ENCODE measurements around the gene REEP3.
"Not testable (repeated sequence)": the region's sequence is repeated elsewhere in the genome, so short reads cannot be mapped to it uniquely, and the experiment has no call there.

Gene REEP3

DNA sequence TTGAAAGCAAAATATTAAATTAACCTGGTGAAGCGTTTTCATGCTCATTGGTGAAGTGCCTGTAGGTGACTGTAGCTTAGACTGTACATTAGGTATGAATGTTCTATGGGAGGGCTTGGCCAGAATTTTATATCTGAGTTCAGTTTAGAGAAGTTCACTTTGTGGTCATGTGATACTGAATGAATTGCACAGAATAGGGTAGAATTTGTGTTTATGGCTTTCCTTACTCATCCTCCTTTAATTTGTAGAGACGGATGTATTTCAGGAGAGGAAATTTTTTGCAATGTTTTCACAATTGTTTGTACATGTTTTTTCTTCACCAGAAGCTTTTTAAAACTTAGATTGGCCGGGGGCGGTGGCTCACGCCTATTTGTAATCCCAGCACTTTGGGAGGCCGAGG lies 32.3 kb downstream of the REEP3 start:
- DNase-seq = no peak

DNA sequence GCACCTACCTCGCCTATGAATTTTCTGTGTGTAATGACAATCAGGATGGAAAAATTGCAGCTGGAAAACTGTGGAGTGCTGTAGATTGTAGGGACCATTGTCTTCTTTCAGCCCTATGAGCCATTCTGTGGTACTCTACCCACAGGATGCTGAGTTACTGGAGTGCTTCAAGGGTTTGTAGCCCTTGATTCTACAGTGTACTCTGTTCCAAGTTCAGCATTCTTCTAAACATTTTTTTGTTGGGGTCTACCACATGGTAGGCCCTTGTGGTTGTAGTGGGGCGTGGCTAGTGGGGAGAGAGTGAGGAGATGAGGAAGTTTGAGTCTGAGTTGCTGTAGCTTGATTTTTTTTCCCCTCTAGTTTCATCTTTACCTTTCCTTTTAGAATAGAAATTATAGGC lies 33.5 kb downstream of the REEP3 start:
- peak; percentile 39 for DNase-seq

DNA sequence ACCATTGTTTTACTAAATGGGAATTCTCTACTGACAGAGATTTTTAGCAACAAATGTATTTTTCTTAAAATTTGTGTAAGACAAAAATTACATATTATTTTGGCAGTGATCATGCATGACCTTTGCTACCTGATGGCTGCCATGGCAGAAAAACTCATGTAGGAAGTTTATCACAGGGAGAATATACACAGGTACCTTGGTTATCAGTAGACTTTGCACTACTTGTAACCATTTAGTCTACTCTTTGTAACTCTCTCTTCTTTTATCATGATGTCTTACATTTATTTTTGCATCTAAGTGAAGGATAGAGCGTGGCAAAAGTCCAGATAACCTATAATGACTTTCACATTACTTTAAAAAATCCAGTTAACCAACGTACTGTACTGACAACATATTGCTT lies 34.1 kb downstream of the REEP3 start:
- no peak for DNase-seq

DNA sequence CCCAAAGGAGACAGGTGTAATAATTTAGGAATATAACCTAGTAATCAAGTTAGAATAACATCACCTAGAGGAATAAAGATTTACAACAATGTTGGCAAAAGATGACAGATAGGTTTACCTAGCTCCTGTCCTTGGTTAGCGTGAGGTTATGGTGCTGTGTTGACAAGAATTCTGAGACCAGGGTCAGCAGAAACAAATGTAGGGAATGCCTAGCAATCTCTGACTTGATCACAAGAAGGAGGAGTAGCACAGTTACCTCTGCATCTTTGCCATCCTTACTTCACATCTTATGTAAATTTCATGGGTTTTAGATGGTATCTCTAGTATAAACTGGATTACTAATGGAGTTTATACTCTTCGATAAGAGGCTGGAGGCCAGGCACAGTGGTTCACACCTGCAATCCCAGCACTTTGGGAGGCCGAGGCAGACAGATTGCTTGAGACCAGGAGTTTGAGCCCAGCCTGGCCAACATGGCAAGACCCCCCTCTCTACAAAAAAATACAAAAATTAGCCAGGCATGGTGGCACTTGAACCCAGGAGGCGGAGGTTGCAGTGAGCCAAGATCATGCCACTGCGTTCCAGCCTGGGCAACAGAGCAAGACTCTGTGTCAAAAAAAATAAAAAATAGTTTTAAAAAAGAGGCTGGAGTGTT lies 37.1 kb downstream of the REEP3 start:
- DNase-seq = no peak

DNA sequence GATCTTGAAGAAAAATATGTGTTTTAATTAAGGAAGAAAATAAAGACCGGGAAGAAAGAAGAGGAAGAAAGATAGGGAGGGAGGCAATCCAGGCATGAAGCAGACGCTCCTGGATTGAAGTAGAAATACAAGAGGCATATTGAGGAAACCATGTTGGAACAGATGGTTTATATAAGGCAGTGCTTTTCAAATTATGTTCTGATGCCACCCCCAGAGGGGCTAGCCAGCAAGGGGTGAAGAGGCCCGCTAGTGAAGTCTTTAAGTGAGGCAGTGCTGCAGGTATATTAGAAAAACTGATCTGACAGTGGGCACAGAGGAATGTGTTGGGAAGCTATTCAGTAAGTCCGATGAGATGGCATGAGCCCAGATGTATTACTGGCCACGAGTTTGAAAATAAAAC lies 40.1 kb downstream of the REEP3 start:
- DNase-seq = no peak

DNA sequence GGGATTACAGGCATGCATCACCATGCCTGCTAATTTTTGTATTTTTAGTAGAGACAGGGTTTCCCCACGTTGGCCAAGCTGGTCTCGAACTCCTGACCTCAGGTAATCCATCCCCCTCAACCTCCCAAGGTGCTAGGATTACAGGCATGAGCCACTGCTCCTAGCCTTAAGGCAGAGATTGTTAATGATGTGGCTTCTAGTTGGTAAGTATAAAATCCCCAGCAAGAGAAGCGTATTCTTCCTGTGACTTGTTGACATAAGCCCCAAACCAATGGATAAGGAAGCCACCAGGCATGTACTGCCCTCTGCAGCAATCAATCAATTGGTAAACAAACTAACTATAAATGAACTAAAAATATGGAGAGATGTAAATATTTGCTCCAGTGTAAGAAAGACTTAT lies 41.2 kb downstream of the REEP3 start:
- no peak for DNase-seq

DNA sequence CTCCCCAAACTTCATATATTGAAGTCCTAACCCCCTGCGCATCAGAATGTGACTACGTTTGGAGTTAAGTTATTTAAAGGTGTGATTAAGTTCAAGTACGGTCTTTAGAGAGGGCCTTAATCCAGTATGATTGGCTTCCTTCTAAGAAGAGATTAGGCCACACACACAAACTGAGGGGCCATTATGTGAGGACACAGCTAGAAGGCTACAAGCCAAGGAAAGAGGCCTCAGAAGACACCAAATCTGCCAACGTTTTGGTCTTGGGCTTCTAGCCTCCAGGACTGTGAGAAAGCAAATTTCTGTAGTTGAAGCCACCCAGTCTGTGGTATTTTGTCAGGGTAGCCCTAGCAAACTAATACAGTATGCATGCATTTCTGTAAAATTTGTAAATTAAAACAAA lies 41.7 kb downstream of the REEP3 start:
- DNase-seq = no peak

DNA sequence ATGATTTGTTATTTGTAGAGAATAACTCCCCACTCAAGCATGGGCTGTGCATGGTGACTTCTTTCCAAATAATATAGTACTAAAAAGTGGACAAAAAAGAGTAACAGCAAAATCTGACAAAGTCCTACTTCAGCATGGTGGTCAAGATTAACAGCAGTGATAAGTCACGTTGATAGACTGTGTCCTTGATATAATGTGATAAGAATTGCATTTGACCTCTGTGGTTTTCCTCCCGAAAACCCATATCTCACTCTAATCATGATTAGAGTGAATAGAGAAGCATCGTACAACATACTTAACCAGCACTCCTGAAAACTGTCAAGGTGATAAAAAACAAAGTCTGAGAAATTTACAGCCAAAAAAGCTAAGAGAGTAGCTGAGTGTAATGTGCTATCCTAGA lies 42.4 kb downstream of the REEP3 start:
- DNase-seq = no peak

DNA sequence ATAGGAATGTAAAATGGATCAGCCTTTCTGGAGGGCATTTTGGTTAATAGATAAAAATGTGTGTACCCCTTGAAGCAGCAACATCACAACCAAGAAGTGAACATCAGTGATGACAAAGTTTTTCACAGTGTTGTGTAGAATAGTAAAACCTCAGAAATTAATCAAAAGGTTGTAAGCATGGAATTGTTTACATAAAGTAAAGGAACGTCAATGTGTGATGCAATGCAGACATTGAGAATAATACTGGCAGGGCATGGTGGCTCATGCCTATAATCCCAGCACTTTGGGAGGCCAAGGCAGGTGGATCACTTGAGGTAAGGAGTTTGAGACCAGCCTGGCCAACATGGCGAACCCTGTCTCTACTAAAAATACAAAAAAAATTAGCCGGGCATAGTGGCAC lies 43.5 kb downstream of the REEP3 start:
- not testable (repeated sequence) for DNase-seq

DNA sequence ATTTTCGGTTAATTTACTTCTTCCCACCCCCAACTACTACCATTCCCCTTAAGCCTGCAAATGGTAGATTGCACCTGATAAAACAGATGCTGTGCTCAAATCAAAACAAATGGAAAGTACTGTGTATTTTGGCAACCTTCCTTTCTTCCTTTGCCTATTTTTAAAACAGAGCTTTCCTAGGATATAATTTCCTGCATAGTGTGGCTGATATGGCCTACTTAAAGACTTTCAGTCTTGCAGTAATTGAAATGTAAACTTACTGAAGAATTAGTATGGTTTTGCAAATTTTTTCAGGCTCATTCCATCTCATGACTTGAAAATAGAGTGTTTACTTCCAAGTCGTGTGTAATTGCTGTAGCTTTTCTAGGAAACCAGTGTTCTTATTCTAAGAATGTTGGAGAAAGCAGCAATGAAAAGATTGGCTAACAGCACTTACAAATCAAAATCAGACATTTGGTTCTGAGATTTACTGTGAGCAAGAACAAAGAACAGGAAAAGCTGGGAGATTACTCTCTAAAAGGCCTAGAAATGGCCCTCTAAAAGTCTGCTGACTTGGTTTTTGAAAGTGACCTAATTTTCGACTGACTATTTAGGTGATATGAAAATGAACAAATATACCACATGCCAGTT lies 52.0 kb downstream of the REEP3 start:
- no peak for DNase-seq

DNA sequence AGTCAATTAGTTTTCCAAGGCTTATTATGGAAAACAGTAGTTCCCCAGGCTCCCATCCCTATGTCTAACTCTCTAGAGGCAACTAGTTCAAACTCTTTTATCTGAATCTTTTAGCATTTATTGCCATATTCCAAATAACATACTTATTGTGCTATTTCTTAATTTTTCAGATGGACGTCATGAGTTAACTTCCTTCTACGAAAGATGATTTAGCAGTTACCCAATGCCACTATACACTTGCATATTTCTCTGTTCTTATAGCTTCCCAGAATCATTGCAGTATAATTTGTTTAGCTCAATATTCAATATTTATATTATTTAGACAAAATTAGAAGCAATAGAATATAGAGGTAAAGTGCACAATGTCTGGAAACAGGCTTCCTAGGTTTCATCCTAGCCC lies 52.8 kb downstream of the REEP3 start:
- no peak for DNase-seq

DNA sequence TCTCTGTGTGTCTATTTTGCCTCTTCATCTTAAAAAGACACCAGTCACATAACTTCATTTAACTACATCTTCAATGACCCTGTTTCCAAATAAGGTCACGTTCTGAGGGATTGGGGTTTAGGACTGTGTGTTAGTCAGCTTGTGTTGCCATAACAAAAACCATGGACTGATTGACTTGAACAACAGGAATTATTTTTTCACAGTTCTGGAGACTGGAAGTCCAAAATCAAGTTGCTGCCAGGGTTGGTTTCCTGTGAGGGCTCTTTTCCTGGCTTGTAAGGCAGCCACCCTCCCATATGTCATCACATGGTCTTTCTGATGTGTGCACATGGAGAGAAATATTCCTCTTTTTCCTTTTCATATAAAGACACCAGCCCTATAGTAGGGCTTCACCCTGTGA lies 55.3 kb downstream of the REEP3 start:
- DNase-seq = no peak

DNA sequence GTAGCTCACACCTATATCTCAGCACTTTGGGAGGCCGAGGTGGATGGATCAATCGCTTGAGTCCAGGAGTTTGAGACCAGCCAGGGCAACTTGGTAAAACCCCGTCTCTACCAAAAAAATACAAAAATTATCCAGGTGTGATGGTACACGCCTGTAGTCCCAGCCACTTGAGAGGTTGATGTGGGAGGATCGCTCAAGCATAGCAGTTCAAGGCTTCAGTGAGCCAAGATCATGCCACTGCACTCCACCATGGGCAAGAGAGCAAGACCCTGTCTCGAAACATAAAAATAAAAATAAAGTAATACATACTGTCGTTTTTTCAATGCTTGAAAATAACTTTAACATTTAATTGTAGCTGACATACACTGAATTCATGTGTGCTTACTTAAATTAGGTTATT lies 57.3 kb downstream of the REEP3 start:
- no peak for DNase-seq

DNA sequence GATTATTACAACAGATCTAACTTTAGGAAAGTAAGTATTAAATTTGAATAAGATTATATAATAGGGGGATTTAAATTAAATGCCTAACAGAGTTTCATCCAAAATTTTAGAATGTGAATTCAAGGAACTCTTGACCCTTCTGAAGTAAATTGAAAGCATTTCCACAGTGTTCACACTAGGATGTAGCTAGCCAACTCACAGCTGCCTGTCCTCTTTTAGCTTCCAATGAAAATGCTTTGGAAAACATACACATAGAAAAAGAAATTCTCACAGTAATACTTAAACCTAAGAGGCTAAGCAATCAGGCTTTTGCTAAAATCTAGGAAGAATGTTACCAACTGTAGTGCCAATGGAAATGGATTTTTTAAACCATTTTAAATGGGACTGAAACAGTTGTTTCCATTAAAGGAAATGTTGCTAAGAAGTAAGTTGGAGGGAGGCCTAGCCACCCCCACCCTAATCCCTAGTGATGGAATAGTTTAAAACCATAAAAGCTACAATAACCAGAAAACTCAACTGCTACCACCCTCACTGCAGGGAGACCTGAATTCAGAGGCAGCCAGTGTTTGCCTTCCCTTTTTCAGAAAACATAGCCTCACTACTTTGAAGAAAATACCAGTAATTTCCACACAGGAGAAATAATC lies 58.3 kb downstream of the REEP3 start:
- DNase-seq = no peak

DNA sequence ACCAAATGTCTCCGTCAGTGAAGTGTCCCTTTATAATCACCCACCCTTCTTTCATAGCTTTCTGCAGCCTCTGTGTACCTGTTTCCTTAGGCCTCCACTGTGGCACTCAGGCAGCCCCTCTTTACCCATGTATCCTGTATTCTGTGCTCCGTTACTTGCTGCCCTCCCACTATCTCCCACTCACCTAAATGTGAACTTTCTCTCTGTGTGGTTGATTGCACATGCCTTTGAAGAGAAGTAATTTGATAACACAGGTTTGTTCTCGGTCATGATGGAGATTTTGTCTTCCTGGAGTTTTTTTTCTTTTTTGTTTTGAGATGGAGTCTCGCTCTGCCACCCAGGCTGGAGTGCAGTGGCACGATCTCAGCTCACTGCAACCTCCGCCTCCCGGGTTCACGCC lies 61.5 kb downstream of the REEP3 start:
- no peak for DNase-seq

DNA sequence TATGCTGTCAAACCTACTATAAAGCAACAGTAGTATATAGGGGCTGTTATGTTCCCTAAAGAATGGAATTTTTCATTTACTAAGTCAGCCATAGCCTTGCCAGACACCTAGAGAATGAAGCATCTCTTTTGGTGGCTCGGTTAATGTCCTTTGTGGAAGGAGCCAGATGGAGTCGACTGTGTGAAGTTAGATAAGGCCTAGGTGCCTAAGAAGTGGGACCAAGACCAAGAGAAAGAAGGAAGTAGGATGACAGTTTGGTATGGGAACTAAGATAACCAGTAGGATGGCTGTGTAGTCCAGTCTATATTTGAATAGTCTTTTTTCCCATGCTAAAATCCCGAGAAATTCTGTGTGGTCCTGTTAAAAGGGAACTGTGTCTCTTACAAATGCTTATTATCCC lies 62.2 kb downstream of the REEP3 start:
- no peak for DNase-seq

DNA sequence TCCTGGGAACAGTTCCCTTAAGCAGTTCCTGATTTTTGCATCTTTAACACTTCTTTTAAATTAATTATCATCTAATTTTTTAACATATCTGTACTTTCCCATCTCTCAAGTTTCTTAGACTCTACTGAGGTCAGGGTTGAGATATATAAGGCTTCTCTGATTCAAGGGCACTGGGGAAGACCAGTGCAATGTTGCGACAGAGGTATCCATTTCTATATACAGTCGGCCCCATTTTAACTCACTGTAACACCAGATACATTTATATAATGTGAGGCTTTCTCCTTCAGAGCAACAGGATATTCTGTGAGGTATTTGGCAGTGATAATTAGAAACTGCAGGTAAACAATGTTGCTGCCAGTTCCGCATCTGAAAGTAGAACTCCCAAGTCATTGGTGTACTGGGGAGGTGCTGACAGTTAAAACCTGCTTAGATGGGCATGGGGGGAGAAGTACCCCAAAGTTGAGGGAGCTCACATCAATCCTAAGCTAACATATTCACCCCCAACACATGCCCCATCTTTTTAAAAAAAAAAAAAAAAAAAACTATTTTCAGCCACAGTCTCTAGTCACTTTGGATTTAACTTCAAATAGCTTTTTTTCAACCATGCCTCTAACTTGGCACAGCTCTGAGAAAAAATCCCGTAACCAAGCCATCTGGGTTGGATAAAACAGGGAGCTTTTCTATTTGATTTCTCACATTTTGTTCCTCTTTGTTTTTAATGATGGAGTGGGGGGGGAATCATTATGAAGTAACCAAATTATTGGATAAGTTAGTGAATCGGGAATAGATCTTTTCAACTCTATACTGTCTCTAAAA lies 62.9 kb downstream of the REEP3 start:
- DNase-seq = no peak

DNA sequence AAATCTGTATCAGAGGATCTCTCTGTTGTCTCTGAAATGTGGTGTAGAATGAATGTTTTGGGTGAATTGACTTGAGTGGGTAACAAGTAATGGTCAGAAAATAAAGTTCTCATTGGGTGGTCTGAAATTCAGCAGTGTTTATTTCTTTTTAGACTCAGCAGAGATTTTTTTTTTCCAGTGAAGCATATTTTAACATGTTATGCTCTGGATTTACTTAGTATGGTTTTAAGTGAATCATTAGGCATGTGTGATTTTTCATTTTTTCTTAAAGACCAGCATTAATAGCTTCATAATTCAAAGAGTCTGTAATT lies 63.5 kb downstream of the REEP3 start:
- no peak for DNase-seq

DNA sequence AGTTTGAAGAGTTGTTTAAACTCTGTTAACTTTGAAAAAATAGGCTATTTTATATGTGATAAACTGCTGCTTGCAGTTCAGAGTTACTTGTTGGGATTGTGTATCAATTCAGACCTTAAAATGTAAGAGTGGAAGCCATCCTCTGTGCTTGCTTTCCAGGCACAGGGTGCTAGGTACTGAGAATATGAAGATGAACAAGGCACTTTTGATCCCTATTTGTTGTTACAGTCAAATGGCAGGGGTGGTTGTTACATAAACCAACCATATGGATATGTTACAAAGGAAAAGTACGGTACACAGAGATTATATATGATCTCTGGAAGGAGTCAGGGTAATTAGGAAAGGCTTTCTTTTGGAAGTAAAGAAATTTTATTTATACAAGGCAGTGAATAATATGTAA lies 63.8 kb downstream of the REEP3 start:
- no peak for DNase-seq

DNA sequence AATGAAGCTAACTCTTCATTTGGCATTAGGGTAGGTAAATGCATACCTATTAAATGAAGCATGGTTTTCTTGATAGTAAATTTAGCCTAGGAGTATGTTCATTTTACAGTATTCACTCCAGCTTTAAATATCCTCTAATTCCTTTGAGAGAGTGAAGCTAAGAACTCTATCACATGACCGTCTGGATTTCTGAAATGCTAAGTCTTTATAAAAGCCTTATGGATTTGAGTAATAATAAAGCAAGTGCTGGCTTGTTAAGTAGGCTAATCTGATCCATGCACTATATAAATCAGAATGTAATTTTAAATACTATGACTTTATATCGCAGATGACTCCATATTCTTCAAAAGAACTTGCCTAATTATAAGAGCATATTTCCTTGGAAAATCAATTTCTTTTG lies 64.8 kb downstream of the REEP3 start:
- DNase-seq = no peak

DNA sequence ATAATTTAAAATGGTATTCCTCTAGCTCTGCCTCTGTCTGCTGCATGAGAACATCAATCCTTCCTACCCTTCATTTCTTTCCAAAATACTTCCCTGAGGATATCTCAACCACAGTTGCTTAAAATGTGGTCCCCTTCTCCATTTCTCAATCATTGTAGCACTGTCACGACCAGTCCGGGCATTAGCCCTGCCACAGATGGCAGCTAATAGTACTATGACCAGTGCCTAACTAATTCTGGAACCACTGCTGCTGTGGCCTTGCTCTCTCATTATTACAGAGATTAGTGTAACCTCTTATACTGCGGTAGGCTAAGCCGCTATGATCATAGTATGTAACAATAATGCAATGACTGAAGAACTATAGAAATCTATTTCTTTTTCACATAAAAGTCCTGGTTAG lies 66.0 kb downstream of the REEP3 start:
- DNase-seq = no peak

DNA sequence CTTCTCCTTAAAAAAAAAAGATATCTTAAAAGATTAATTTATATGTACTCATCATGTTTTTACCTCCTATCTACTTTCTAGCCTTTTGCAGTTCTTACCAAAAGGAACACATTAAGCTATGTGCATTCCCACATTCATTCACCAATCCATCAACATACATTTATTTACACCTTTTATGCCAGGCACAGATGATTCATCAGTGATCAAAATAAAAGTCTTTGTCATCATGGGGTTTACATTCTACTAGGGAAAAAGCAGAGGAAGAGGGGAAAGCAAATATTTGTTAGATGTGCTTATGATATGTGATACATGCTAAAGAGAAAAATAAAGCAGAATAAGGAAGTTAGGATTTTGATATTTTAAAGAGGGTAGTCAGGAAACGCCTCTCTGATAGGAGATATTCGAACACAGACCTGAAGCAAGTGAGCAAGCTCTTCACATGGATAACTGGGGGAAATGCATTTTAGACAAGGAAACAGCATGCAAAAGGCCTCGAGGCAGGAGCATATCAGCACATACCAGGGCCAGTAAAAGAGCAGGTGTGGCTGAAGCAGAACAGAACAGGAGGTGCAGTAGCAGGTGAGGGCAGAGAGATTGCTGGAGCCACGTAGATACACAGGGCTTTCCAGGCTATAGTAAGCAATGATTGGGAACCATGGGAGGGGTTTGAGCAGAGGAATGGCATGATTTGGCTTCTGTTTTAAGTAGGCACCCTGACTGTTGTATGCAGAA lies 67.4 kb downstream of the REEP3 start:
- DNase-seq = no peak

DNA sequence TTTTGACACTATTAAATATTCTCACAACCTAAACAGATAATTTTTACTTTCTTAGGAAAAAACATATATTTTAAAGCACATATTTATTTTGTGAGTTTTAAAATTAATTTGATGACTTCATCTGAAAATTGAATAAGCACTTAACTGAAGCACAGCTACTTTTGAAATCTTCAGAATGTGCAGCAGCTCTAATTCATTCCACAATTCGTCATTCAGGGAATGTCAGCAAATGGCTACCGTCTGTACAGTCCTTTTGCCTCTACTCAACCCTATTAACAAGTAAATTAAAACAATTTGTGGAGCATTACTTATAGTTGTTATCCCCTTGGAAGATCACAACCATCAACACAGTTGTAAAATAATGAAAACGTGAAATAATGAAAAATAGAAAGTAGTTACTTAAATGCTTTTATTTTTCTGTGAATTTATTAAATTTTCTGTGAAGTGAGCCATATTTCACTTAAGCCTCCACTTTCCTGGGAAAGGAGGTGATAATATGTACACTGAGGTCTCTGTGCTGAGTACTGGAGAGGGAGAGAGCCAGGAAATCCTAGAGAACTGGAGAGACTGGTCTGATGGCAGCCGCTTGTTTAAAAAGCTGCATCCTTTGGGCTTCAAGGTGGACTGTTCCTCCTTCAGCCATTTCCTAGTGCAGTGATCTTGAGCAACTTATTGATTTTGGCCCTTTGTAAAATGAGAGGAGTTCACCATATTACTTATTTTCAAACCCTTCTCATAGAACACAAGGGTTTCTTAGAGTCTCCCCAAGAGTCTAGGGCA lies 70.6 kb downstream of the REEP3 start:
- DNase-seq = no peak

Data from kidney glomerular epithelial cell (primary cell).